ENCODE results near the gene BARD1.

The BARD1 gene

GRCh38 chr2:214808981-214809750 is at the start of gene BARD1:
Gene BARD1 (minus strand): TSS chr2:214809683. CDS start chr2:214809569, 114 bp downstream.
- TF ChIP-seq CTCF (IDR thresholded peaks at IDR 0.05): no peak
- no peak for TF ChIP-seq ZFX (IDR thresholded peaks at IDR 0.05; ENCODE audit: borderline replicate concordance)

GRCh38 chr2:214856137-214856536 is 46.7 kb upstream of the BARD1 start:
- TF ChIP-seq ZFX (IDR thresholded peaks at IDR 0.05; ENCODE audit: borderline replicate concordance) (no peak), CTCF (IDR thresholded peaks at IDR 0.05) (no peak)
- no peak overlapping the region for H3K27ac ChIP-seq

More at GRCh38 chr2:214808981-214809750, at the start of gene BARD1:
- H3K27ac ChIP-seq: peak within 1 kb of the TSS; percentile 95

GRCh38 chr2:214853906-214854305 is 44.4 kb upstream of the BARD1 start:
- no peak for TF ChIP-seq ZFX (IDR thresholded peaks at IDR 0.05; ENCODE audit: borderline replicate concordance)
- H3K27ac ChIP-seq: no peak overlapping the region

- H3K27ac ChIP-seq: no peak overlapping the region
Measured at GRCh38 chr2:214843823-214844222, 34.3 kb upstream of the BARD1 start.

GRCh38 chr2:214839464-214839863 is 30.0 kb upstream of the BARD1 start:
- H3K27ac ChIP-seq: no peak overlapping the region
- TF ChIP-seq ZFX (IDR thresholded peaks at IDR 0.05; ENCODE audit: borderline replicate concordance) (no peak), CTCF (IDR thresholded peaks at IDR 0.05) (no peak)

More at GRCh38 chr2:214843823-214844222, 34.3 kb upstream of the BARD1 start:
- TF ChIP-seq CTCF (IDR thresholded peaks at IDR 0.05) (no peak), ZFX (IDR thresholded peaks at IDR 0.05; ENCODE audit: borderline replicate concordance) (no peak)

- no peak for TF ChIP-seq ZFX (IDR thresholded peaks at IDR 0.05; ENCODE audit: borderline replicate concordance)
- TF ChIP-seq CTCF (IDR thresholded peaks at IDR 0.05): no peak
- no peak overlapping the region for H3K27ac ChIP-seq
Measured at GRCh38 chr2:214837466-214837865, 28.0 kb upstream of the BARD1 start.

- TF ChIP-seq CTCF (IDR thresholded peaks at IDR 0.05) (no peak), ZFX (IDR thresholded peaks at IDR 0.05; ENCODE audit: borderline replicate concordance) (no peak)
- no peak overlapping the region for H3K27ac ChIP-seq
Measured at GRCh38 chr2:214836568-214836967, 27.1 kb upstream of the BARD1 start.
